WI38 (cell line): ENCODE measurements around the gene BCAS3.

Source experiments
- H3K4me3 ChIP-seq: 2 replicates; pipeline ENCODE4 v1.5.1; 2011; ENCODE audit warnings: low read depth, mild to moderate bottlenecking, control low read depth, low read length
- CTCF ChIP-seq: IDR thresholded peaks from 2 replicates; pipeline ENCODE4 v1.5.1; 2012; ENCODE audit warnings: low read depth, mild to moderate bottlenecking, control low read depth, low read length

Gene BCAS3

DNA sequence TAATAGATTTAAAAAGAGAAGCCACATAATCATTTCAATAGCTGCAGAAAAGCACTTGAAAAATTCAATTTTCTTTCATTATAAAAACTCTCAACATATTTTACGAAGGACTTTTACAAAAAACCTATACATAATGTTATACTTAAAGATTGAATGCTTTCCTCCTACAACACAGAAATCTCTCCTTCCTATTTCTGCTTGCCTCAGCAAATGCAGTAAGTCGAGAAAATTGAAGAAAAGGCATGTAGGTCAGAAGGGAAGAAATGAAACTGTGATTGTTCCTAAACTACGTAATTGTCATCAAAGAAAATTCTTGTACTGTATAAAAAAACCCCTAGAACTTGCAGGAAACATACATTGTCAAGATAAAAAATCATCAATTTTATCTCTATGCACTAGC is 267.1 kb downstream of the BCAS3 start:
- TF ChIP-seq CTCF, result no peak
- H3K4me3 ChIP-seq, result no peak overlapping the region

DNA sequence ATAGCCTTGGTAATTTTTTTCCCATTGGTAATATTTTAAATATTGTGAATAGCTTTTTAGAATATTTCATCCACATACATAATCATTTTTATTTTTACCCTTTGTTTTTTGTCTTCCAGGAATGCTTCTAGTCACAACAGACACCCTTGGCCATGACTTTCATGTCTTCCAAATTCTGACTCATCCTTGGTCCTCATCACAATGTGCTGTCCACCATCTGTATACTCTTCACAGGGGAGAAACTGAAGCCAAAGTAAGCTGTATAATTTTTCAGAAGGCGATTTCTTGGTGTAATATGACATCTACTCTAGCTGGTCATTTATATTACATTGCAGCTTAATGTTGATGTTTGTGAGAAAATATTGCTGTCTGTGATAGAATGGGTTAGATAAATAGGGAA is 269.4 kb downstream of the BCAS3 start:
- no peak overlapping the region for H3K4me3 ChIP-seq
- TF ChIP-seq CTCF, result no peak

DNA sequence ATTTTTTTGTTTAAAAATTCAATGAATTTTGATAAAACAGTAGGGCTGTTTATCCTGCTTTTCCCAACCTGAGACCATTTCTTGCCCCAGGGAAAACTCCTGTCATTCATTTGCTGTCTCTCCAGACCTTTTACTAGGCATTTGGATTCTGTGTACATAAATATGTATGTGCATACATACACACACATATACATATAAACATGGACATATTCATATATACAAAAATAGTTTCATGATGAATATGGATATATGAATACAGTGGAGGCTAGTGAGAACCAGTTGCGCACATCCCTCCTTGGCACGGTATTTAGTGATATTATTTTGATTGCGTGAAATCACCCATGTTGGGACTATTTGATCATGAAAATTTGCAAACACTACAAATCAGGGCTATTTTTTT is 269.9 kb downstream of the BCAS3 start:
- H3K4me3 ChIP-seq, result no peak overlapping the region
- TF ChIP-seq CTCF, result no peak

DNA sequence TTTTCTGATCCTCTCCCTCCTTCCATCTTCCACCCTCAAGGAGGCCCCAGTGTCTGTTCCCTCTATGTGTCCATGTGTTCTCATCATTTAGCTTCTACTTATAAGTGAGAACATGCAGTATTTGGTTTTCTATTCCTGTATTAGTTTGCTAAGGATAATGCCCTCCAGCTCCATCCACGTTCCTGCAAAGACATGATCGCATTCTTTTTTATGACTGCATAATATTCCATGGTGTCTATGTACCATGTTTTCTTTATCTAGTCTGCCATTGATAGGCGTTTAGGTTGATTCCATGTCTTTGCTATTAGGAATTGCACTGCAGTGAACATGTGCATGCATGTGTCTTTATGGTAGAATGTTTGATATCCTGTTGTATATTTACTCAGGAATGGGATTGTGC is 275.1 kb downstream of the BCAS3 start:
- TF ChIP-seq CTCF, result no peak
- H3K4me3 ChIP-seq, result no peak overlapping the region

GRCh38 chr17:60959011-60959410 is 281.4 kb downstream of the BCAS3 start:
- TF ChIP-seq CTCF, result no peak
- no peak overlapping the region for H3K4me3 ChIP-seq

DNA sequence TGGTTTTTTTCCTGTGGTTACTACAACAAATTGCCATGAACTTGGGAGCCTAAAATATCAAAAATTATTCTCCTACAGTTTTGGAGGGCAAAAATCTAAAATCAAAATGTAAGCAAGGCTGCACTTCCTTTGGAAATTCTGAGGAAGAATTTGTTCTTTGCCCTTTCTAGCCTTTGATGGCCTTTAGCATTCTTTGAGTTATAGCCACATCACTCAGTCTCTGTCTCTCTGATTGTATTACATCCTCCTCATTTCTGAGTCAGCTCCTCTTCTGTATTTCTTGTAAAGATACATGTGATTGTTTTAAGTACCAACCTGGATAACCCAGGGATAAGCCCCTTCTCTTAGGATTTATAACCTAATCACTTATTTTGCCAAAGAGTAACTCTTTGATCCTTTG is 282.0 kb downstream of the BCAS3 start:
- TF ChIP-seq CTCF, result no peak
- H3K4me3 ChIP-seq, result no peak overlapping the region

DNA sequence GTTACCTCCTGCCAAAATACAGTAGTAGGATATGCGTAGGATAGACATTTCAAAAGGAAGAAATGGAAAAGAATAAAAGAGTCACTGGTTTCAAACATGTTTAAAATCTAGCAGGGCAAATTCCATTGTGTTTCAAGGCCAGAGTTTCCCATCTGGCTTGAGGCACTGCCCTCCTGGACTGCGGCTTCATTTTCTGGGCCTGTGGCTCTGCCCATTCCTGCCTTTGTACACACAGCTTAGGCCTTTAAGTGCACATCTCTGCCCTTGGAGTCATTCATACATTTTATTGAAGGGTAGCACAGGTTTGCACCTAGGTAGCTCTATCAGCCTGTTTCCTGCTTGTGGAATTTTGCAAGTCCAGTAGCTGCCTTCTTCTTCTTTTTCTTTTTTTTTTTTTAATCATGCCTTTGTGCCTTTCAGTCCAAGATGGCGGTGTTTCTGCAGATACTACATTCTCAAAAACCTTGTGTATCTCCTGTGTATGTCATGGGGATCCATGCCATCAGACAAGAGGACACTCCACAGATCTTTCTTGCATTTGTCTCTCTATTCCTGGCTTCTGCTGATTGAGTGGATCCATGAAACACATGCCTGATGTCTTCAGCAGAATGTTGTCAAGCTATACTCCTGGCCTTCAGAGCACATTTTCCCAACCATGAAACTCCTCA is 282.9 kb downstream of the BCAS3 start:
- no peak overlapping the region for H3K4me3 ChIP-seq
- no peak for TF ChIP-seq CTCF
